ENCODE results near the gene FIGN. TPM values are rescaled to one million over a fixed set of nuclear protein-coding genes. Genes with fewer than 3 reads are reported as not detected.

The FIGN gene
- polyA plus RNA-seq, 1 donor, result 14.1 TPM

DNA sequence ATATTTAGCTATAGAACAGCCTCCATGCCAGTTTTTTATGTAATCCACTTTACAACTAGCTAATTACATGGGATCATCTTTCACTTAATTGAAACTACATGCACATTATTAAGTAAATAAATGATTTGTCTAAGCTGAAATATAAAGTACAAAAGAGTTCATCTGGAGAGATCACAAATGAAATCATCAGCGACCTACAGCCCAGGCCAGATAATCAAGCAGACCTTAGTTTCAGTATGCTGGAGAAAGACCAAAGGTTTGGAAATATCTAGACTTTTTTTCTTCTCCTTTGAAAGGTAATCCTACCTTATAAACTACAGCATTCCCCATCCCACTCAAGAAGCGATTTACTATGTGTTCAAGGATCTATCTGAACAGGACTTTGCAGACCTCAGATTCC lies 26.5 kb downstream of the FIGN start:
- no peak for DNase-seq

DNA sequence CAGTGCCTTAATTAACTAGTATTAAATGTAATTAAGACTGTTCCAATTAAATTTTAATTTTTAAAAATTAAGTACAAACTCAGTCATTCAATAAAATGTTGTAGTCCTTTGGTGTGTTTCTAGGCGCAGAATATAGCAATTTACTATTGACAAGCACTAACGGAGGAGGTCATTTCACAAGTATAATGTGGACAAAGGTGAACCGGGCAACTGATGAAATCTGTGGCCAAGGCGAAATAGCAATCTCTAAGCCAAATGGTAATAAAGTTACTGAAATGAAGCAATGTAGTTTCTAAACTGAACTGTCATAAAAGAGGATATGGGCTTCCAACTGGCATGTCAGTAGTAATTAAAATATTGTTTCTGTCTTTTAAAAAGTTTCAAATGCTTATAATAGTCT lies 27.5 kb downstream of the FIGN start:
- no peak for DNase-seq

DNA sequence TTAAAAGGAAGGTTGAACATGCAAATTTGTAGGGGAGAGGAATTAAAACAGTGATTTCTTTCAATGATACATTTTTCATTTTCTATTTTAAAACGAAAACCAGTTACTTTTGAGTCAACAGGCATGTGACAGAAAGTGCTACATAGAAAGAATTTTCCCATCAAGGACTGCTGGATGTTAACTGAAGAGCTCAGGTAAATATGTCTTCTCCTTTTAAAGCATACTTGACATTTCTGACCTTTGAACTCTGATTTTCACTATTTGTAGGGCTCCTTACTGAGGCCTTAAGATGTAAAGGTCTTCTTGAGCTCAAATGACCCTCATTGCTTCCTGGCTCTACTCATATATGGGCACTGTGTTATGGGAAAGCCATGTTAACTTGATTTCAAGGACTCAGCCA lies 32.4 kb downstream of the FIGN start:
- no peak for DNase-seq

DNA sequence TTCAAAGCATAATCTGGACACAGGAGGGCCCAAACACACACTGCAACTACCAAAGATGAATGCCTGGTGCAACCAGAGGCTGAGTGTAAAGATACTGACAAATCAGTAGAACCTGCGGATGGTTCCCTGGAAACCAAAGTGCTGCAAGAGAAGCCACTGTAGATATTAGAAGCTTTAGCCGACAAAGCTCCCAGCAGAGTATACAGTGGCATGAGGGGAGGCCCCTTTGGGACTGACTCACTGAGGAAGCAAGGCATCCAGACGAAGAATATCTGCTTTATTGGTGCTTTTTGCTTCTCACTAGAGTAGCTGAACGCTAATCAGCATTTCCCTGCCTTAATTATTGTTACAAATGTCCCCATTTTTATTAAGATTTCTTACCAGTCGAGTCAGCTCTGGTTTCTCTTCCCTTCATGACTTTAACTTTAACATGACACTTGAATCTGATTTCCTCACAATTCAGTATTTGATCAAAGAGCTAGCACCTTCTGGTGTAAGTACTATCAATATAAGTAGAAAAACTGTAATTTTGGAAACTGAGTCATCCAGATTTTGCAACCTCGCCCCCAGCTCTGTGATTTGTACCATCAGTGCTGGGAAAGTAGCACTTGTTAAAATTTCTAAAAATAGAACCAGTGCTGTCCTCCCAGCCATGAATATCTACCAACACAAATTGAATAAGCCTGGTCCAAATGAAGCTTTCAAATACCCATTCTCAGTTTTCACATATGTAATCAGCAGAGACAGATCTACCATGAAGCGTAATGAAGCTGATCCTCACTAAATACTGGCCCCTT lies 34.2 kb downstream of the FIGN start:
- DNase-seq, result no peak

DNA sequence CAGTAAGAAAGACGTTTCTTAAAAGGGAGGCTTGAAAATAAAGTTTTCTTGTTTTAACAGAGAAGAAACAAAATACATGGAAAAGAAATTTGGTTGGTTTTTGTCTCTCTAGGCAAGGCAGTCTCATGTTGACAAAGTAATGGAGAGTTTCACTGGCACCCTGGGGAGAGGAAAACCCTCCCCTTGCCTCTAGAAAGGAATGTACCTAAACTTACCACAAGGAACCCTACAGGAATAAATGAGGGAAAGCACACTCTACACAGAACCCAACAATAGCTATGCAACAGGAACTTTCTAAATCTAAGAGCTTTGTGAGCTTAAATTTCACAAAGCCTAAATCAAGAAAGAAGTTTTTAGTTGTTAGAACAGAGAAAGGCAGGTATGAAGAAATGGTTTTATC lies 37.0 kb downstream of the FIGN start:
- DNase-seq, result no peak

DNA sequence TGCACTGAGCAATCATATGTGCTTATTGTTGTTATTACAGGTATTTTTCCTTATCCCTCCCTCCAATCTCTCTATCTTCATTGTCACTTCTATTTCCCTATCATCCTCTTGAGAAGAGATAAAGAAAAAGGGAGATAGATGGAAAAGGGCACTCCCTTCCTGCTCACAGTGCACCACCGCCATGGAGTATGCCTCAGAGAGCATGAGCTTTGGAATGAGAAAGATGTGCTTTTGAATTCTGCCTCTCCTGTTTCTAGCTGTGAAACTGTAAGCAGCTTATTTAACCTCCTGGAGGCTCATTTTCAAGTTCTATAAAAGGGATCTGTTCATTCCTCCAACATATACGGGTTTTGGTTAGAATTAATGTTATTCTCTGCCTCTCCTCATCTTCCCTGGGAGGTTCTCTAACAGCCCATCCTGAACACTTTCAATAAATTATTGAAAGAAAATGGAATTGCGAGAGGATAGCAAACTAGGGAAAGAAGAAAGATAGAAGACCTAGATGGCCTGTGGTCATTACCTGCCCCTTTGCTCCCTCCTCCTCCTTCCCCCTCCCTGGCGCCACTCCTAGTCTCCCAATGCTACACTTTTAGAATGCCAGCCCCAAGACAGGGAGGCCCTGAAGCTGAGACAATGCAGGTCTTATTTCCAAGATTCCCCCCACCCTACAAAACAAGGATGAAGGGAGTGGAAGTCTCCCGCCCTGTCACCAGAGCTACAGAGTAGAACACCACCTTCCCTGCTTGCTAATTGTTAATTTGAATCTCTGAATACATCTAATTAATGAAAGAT lies 37.8 kb downstream of the FIGN start:
- no peak for DNase-seq

DNA sequence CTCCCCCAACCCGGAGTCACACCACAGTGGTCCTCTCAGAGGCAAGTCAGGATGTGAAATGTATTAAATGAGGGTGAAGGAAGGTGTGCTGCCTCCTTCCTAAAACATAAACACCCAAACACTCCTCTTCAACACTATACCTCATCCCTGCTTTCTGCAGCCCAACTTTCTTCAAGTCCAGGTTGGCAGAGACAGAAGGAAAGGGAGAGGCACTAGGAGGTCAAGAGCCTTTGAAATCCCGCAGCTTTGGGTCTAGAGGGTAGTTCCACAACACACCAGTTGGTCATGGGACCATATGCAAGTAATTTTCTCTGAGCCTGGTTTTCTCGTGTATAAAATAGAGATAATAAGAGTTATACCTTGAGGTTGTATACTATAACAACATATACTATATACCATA lies 38.4 kb downstream of the FIGN start:
- no peak for DNase-seq

DNA sequence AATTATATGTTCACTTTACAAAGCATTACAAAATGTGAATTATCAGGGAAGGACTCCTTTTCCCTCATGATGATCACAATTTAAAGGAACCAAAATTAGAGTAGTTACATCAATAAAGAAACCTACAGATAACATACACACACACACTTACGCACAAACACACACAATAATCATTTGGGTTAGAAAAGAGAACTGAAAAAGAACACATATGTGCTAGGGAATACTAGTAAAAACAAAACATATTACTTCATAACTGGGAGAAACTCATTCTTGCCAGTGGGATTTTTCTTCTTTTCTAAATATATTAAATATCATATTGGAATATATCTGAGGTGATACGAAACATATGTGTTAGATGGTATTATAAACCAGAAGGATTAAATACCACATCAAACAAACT lies 42.3 kb downstream of the FIGN start:
- DNase-seq, result no peak

DNA sequence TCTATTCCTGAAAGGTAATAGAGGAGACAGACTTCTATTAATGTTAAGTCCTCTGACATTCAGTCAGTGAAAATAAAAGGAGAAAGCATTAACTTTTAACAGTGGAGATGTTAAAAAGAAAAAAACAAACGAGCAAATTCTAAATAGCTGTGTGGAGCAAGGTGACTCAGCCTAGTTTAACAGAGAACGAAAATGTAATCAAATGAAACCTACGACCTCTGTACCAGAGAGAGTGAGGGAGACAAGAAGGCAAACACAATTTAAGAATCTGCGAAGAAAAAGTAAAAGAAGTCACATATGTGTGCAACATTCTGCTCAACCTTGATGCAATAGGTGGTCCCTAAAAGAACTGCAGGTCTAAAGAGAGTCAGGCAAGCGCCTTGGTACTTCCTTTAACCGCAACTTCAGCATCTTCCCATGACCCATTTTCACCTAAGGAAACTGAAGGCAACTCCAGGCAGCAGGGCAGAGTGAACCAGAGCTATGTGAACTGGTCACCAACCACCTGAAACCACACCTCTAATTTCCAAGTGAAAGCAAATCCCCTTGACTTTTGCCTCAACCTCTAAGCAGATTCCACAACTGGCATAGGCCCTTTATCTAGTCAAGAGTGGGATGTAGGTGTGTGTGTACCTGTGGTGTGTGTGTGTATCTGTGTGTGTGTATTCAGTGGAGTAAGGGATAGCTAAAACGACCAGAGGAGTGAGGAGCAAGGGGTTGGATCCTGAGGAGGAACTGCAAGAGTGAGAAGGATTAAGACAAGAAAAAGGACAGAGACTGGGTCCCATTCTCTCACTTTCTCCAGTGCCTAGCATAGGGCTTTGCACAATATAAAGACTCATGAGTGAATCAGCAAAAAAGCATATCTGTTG lies 43.0 kb downstream of the FIGN start:
- no peak for DNase-seq

DNA sequence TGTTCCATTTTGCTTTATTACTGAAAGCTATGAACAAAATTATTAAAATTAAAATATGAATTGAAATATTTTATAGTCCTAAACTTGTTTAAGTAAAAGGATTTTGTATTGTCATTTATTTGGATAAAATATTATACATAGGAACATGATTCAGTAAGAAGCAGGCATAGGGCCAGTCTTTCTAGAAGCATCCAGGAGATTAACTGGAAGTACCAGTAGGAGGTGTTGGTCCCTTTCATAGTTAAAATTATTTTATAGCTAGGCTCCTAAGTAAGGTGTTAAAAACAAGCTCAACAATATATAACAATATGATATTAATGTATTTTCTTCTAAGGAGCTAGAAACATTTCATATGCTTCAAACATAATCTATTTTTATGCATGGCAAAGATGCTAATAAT lies 43.7 kb downstream of the FIGN start:
- DNase-seq, result no peak

DNA sequence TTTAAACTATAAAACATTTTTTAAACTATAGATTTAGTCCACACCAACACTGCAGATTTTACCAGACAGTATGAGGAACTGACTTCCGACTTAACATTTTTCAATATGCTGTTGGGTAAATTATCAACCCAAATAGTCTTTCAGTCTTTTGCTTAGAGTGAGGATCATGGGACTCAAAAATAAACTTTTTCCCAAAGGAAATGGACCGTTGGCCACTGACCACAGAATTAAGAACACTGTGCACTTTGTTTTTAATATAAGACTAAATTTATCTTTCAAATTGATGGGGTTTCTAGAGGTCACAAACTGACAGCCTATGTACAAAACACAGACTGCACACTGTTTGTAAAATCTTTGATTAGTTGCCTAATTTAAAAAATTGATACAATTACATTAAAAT lies 44.9 kb downstream of the FIGN start:
- no peak for DNase-seq

DNA sequence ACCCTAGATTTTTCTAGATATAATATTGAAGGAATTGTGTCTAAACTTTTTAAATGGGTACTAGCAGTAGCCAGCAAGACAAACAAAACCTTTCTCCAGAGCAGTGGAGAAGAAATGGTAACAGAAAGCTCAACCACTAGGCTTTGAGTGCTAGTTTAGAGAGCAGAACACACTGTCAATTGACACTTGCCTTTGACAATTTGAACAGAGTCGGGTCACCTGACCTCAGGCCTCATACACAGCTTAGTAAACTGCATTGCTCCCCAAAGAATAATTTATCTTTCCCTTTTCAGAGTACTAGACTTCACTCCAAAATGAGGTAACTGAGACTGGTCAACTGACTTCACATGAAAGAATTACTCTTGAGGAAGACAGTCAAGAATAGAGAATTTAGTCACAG lies 48.6 kb downstream of the FIGN start:
- DNase-seq, result no peak

DNA sequence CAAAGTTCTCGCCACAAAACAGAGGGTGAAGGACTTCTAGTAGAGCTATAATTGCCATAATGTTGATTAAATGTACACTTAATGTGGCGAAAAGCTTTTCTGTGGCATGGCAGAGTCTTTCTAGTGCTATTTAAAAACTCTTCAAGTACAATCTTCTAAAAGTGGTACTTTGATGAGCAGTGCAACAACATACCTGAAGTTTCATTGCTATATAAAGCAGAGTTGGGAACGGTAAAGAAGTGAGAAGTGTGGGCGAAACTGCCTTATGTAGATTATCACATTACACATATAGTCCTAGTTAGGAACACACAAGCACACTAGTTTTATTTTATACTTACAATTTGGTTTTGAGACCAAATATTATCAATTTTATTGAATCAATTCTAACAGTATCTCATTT lies 49.5 kb downstream of the FIGN start:
- no peak for DNase-seq

DNA sequence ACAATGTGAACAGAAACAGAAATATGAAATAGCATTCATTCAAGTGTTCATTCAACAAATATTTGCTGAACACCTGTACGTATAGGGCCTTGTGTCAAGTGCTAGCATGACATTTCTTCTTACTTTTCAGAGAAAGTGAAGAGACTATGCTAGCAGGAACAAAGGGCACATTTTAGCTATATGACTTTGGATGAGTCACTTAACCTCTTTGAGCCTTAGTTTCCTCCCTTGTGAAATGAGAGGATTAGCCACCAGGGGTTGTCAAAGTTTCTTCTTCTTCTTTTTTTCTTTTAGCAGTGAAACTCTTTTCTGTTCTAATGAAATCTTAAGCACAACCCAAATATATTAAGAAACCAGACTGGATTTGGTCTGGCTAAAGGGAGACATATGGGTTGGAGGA lies 53.1 kb downstream of the FIGN start:
- no peak for DNase-seq

DNA sequence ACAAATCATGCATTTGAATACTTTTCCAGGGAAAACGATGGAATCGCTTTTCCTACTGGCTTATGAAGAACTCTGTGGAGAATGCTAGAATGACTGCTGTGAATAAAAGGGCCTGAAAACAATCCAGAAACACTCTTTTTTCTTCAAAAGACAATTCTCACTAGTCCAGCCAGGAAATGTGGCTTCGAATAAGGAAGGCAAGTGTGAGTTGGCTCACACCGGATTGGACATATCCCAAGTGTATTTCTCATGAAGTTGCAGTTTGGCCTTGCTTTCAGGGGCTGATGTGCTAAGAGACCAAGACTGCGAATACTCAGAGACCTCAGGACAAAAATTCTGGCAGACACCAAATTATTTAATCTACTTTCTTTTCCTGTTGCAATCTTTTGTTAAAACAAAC lies 54.1 kb downstream of the FIGN start:
- DNase-seq, result no peak

DNA sequence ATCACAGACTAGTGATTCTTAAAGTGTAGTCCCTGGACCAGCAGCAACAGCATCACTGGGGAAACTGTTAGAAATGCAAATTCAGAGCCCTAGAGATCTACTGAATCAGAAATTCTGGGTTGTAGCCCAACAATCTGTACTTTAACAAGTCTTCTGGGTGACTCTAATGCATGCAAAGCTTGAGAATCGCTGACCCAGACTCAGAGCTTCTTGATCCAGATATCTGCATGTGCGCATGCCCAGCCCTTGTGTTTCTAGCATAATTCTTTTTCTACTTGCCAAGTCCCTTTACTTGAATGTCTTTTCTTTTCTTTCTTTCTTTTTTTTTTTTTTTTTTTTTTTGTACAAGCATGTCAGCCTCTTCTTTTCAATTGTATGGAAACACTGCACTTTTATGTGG lies 60.4 kb downstream of the FIGN start:
- DNase-seq, result no peak

DNA sequence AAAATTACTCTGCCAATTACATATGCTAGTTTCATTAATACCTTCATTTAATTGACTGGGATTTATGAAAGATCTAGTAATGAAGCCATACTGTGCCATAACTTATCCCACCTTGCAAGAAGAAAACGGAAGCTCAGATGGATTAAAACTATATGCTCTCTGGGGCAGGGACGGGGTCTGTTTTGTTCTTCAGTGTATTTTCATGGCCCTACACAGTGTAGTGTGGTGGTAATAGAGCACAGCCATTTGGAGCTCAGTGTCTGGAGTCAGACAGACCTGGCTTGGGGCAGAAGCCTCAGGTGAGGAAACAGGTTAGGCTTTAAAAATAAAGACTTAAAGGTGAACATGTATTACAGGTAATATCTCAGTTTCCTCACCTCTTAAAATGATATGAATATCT lies 62.3 kb downstream of the FIGN start:
- DNase-seq, result no peak

DNA sequence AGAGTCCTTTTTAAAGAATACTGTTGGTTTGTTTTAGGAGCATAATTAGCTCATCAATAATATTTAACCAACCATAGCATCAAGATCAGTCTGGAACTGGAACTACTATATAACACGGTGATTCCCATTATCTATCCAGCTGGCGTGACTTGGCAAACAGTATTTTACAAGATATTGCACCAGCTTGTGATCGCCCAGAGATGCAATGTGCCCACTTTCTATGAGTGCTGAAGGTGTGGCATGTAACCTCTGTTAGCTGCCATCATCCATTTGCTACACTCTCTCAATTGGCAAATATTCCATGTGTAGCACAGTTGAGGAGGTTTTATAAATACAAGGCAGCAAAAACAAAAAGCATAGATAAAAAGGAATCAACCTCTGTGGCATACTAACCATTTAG lies 64.9 kb downstream of the FIGN start:
- DNase-seq, result no peak

DNA sequence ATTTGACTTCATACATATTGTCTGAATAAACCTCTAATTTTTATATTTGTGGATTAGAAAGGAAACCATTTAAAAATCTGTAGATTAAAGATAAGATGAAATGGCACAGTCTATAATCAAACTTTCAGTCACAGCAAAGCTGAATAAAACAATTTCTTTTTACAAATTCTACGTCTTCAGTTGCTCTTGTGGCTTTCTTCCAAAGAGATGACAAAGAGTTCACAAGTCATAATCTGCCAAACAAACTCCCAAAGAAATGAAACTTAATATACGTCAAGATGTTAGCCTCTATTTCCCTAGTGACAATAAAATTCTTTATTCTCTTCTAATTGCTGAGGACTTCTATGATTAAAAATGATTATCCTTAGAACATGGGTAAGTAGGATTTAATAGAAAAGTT lies 66.3 kb downstream of the FIGN start:
- no peak for DNase-seq

DNA sequence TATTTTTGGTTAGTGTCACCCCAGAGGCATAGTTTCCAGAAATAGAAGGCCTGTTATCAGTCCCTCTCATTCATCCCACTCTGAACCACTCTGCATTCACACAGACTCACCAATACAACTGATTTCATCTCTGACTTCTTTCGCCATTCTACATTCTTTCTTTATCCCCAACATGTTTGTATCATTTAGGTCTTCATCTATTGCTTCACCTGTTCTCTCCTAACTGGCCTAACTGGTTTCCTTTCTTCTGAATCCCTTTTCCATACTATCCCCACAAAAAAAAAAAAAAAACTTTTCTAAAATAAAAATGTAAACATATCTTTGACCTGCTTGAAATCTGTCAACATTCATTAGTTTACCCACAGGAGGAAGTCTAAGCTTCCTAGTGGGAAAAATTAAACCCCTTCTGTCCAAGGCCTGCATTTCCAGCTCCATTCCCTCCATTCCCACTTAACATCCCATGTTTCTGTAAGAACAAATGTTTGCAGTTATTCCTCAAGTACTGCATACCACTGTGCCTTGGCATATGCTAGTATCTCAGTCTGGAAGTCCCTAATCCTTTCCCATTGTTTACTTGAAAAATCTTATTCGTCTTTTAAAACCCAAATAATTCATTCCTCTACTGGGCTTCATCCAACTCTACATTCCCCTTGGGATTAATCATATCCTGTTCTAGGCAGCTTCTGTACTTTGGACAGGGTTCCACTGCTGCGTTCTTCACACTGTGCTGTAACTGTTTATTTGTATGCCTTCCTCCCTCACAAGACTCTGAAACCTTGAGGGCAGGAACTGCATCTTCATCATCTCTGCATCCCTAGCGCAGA lies 68.5 kb downstream of the FIGN start:
- DNase-seq, result no peak

DNA sequence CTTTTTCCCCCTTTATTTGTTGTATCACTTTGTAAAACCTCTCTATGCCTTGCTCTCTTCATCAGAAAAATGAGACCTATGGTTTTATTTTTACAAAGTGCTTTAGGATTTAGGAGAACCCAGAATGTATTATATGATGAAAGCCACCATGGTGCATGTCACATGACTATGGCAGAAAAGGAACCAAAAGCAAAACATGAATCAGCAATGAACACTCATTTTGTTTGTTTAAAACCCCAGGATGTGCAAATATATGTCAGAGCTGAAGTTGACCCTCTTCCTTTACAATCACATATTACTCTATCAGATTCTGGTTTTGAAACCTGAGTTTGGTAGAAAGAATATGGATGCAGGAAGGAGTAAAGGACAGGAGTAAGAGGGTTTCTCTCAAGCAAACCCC lies 70.0 kb downstream of the FIGN start:
- DNase-seq, result no peak

DNA sequence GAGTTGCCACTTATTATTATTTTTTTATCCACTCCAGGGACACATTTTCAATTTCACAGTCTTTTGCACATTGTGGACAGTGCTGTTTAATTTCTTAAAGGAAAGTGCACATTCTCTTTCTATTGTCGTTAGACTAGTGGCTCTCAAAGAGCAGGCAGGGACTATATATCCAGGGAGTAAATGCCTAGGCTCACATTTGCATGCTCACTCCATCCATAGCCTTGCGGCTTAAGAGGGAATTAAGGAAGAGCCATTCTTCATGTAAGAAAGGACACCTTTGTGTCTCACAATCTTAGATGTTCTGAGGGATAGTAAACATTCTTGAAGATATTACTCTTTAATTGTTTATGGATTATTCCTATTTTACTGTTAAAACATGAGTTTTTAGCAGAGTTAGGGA lies 70.8 kb downstream of the FIGN start:
- no peak for DNase-seq
